Skeletal muscle satellite cell (primary cell): ENCODE measurements around the gene ZDHHC5. TPM values are rescaled to one million over a fixed set of nuclear protein-coding genes. Genes with fewer than 3 reads are reported as not detected.

Source experiments
- H3K27me3 ChIP-seq: 2 replicates; pipeline ENCODE4 v1.7.0; 2013; ENCODE audit warnings: low read length; ENCODE audit not compliant: control insufficient read depth, insufficient read depth
- H3K36me3 ChIP-seq: 2 replicates; pipeline ENCODE4 v1.7.0; 2013; ENCODE audit warnings: mild to moderate bottlenecking, control low read depth, low read length; ENCODE audit not compliant: insufficient read depth
- H3K4me1 ChIP-seq: 2 replicates; pipeline ENCODE4 v1.7.0; 2013; ENCODE audit warnings: low read length; ENCODE audit not compliant: control insufficient read depth, insufficient read depth
- H3K4me2 ChIP-seq: 2 replicates; pipeline ENCODE4 v1.7.0; 2013; ENCODE audit warnings: mild to moderate bottlenecking, low read length
- H3K4me3 ChIP-seq: 2 replicates; pipeline ENCODE4 v1.7.0; 2013; ENCODE audit warnings: low read length
- H3K9ac ChIP-seq: 2 replicates; pipeline ENCODE4 v1.7.0; 2013; ENCODE audit warnings: mild to moderate bottlenecking, low read depth, low read length, moderate library complexity
- H3K9me3 ChIP-seq: replicated peaks from 2 replicates; pipeline ENCODE4 v1.7.0; 2013; ENCODE audit warnings: mild to moderate bottlenecking, control low read depth, low read length
- total RNA-seq: library from RNA; depleted of rRNA; stranded (reverse); fragments of >200 nt; gene quantifications from 2 replicates; pipeline ENCODE4 v1.2.3, GENCODE V29; 2012; rRNA removed

The ZDHHC5 gene
- 39.8 and 47.8 TPM in 2 replicates for total RNA-seq

- H3K4me2 ChIP-seq: peak within 1 kb of the TSS; percentile 87
- H3K4me1 ChIP-seq: peaks cover 16% of the 10 kb centered on the region
- peak within 1 kb of the TSS; percentile 92 for H3K4me3 ChIP-seq
- H3K9me3 ChIP-seq: no peaks in the 10 kb centered on the region
- peak within 1 kb of the TSS; percentile 95 for H3K9ac ChIP-seq
- H3K36me3 ChIP-seq: peaks cover 11% of the 10 kb centered on the region
- H3K27me3 ChIP-seq: no peaks in the 10 kb centered on the region
Measured at GRCh38 chr11:57667736-57668433, at the start of gene ZDHHC5. ZDHHC5 (plus strand) TSS chr11:57668114; CDS start chr11:57673091, 4,977 bp downstream.

DNA sequence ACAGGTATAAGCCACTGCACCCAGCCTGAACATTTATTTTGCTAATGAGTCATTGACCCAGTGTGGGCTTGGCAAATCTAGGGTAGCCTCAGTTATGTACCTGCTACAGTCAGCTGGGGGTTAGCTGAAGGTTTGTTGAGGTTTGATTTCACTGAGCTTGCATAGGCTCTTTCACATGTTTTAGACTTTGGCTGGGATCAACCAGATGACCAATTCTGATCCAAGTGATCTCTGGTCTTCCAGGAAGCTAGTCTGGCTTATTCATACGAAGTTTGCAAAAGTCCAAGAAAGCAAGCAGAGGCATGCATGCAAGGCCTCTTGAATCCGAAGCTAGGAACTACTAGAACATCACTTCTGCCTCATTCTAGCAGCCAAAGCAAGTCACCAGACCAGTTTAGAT, 49.5 kb upstream of the ZDHHC5 start:
- Histone ChIP-seq H3K9ac (no peak overlapping the region), H3K4me2 (no peak overlapping the region), H3K27me3 (peaks cover 28% of the 10 kb centered on the region), H3K4me1 (no peaks in the 10 kb centered on the region), H3K36me3 (no peaks in the 10 kb centered on the region), H3K9me3 (no peaks in the 10 kb centered on the region), H3K4me3 (no peak overlapping the region)

GRCh38 chr11:57619331-57619730, 48.6 kb upstream of the ZDHHC5 start:
- H3K36me3 ChIP-seq: no peaks in the 10 kb centered on the region
- no peaks in the 10 kb centered on the region for H3K9me3 ChIP-seq
- H3K9ac ChIP-seq: no peak overlapping the region
- no peak overlapping the region for H3K4me2 ChIP-seq
- H3K27me3 ChIP-seq: peaks cover 20% of the 10 kb centered on the region
- H3K4me1 ChIP-seq: no peaks in the 10 kb centered on the region
- no peak overlapping the region for H3K4me3 ChIP-seq

GRCh38 chr11:57620467-57620866, 47.4 kb upstream of the ZDHHC5 start:
- Histone ChIP-seq H3K9ac (no peak overlapping the region), H3K4me3 (no peak overlapping the region), H3K36me3 (no peaks in the 10 kb centered on the region), H3K9me3 (no peaks in the 10 kb centered on the region), H3K4me2 (no peak overlapping the region), H3K27me3 (peaks cover 13% of the 10 kb centered on the region), H3K4me1 (no peaks in the 10 kb centered on the region)

- H3K27me3 ChIP-seq: peaks cover 7% of the 10 kb centered on the region
- no peaks in the 10 kb centered on the region for H3K4me1 ChIP-seq
- H3K9ac ChIP-seq: no peak overlapping the region
- no peak overlapping the region for H3K4me3 ChIP-seq
- no peak overlapping the region for H3K4me2 ChIP-seq
- H3K36me3 ChIP-seq: no peaks in the 10 kb centered on the region
- H3K9me3 ChIP-seq: no peaks in the 10 kb centered on the region
Measured at GRCh38 chr11:57622263-57622662, 45.7 kb upstream of the ZDHHC5 start.

DNA sequence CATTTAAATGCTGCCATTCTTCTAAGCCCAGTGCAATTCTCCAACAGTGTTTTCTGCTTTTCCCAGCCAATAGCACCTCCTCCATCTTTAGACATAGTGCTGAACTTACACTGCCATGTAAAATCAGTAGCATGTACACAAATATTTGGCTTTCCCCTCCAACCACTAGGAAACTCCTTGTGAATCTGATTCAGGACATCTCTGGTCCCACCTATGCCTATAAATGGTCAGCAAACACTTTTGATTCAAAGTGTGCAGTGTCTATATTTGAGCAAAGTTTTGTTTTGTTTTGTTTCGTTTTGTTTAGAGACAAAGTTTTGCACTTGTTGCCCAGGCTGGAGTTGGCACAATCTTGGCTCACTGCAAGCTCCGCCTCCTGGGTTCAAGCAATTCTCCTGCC, 43.0 kb upstream of the ZDHHC5 start:
- no peak overlapping the region for H3K4me2 ChIP-seq
- no peaks in the 10 kb centered on the region for H3K9me3 ChIP-seq
- H3K36me3 ChIP-seq: no peaks in the 10 kb centered on the region
- H3K9ac ChIP-seq: no peak overlapping the region
- H3K4me3 ChIP-seq: no peak overlapping the region
- H3K4me1 ChIP-seq: no peaks in the 10 kb centered on the region
- peaks cover 15% of the 10 kb centered on the region for H3K27me3 ChIP-seq

GRCh38 chr11:57626895-57627294, 41.0 kb upstream of the ZDHHC5 start:
- no peaks in the 10 kb centered on the region for H3K4me1 ChIP-seq
- no peak overlapping the region for H3K9ac ChIP-seq
- H3K4me2 ChIP-seq: no peak overlapping the region
- H3K36me3 ChIP-seq: no peaks in the 10 kb centered on the region
- H3K27me3 ChIP-seq: peaks cover 29% of the 10 kb centered on the region
- H3K9me3 ChIP-seq: no peaks in the 10 kb centered on the region
- no peak overlapping the region for H3K4me3 ChIP-seq

- no peaks in the 10 kb centered on the region for H3K36me3 ChIP-seq
- no peak overlapping the region for H3K4me3 ChIP-seq
- H3K9me3 ChIP-seq: no peaks in the 10 kb centered on the region
- H3K4me2 ChIP-seq: no peak overlapping the region
- peaks cover 49% of the 10 kb centered on the region for H3K27me3 ChIP-seq
- no peaks in the 10 kb centered on the region for H3K4me1 ChIP-seq
- H3K9ac ChIP-seq: no peak overlapping the region
Measured at GRCh38 chr11:57630171-57630570, 37.7 kb upstream of the ZDHHC5 start.

- H3K4me3 ChIP-seq: no peak overlapping the region
- H3K9ac ChIP-seq: no peak overlapping the region
- no peaks in the 10 kb centered on the region for H3K9me3 ChIP-seq
- H3K4me1 ChIP-seq: no peaks in the 10 kb centered on the region
- no peak overlapping the region for H3K4me2 ChIP-seq
- peaks cover 51% of the 10 kb centered on the region for H3K27me3 ChIP-seq
- no peaks in the 10 kb centered on the region for H3K36me3 ChIP-seq
Measured at GRCh38 chr11:57632116-57632515, 35.8 kb upstream of the ZDHHC5 start.

DNA sequence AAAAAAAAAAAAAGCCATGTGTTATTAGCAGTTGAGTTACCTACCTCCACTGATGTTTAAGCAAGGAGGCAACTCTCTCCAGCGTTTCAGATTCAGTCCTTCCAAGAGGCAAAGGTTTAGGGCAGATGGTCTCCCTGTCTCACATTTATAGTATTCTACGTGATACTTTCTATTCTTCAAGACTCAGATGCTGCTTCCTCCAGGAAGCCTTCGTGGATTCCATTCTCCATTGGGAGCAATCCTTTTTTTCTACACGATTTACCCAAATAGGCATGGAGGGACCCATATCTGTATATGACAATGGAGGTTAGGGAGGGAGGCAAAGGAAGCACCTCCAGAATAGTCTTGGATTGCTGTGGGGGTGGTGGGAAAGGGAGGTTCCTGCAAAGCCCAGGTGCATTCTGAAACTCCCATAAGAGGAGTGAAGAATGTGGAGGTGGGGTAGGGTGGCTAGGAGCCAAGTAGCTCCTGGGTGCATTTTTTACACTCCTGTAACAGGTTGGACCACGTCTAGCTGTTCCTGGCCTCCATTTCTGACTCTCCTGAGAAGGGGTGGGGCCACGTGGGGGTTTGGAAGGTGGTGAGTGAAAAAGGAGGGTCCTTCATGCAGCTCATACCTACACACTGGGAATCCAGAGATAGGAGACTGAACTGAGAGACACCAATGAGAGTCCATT, 34.4 kb upstream of the ZDHHC5 start:
- Histone ChIP-seq H3K4me1 (peaks cover 6% of the 10 kb centered on the region), H3K36me3 (no peaks in the 10 kb centered on the region), H3K27me3 (peaks cover 51% of the 10 kb centered on the region), H3K4me3 (no peak overlapping the region), H3K9ac (no peak overlapping the region), H3K4me2 (no peak overlapping the region), H3K9me3 (no peaks in the 10 kb centered on the region)

GRCh38 chr11:57634311-57634710, 33.6 kb upstream of the ZDHHC5 start:
- H3K4me1 ChIP-seq: peaks cover 7% of the 10 kb centered on the region
- H3K9me3 ChIP-seq: no peaks in the 10 kb centered on the region
- no peak overlapping the region for H3K4me3 ChIP-seq
- H3K9ac ChIP-seq: no peak overlapping the region
- H3K36me3 ChIP-seq: no peaks in the 10 kb centered on the region
- no peak overlapping the region for H3K4me2 ChIP-seq
- peaks cover 45% of the 10 kb centered on the region for H3K27me3 ChIP-seq

GRCh38 chr11:57635246-57635645, 32.7 kb upstream of the ZDHHC5 start:
- peaks cover 41% of the 10 kb centered on the region for H3K27me3 ChIP-seq
- no peak overlapping the region for H3K4me3 ChIP-seq
- no peaks in the 10 kb centered on the region for H3K36me3 ChIP-seq
- peaks cover 16% of the 10 kb centered on the region for H3K4me1 ChIP-seq
- H3K9ac ChIP-seq: no peak overlapping the region
- no peak overlapping the region for H3K4me2 ChIP-seq
- H3K9me3 ChIP-seq: no peaks in the 10 kb centered on the region
